ENCODE results near the gene THBD.

DNA sequence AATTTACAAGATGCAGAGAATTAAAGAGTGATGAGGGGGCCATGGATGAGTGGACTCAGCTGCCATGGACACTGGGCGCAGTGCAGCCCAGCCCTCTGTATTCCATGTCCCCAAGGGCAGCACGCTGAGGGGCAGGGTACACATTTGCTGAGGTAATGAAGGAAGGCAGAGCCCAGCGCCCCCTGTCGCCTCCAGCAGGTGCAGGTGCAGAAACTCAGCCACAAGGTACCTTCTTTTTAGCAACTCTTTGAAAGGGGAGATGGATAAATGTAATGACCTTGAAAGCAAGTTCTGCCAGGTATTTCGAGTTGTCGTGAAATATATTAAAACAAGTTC is 29.5 kb upstream of the THBD start:
- TF ChIP-seq POLR2A (IDR thresholded peaks at IDR 0.05), result no peak
- TF ChIP-seq, protein P1, sequence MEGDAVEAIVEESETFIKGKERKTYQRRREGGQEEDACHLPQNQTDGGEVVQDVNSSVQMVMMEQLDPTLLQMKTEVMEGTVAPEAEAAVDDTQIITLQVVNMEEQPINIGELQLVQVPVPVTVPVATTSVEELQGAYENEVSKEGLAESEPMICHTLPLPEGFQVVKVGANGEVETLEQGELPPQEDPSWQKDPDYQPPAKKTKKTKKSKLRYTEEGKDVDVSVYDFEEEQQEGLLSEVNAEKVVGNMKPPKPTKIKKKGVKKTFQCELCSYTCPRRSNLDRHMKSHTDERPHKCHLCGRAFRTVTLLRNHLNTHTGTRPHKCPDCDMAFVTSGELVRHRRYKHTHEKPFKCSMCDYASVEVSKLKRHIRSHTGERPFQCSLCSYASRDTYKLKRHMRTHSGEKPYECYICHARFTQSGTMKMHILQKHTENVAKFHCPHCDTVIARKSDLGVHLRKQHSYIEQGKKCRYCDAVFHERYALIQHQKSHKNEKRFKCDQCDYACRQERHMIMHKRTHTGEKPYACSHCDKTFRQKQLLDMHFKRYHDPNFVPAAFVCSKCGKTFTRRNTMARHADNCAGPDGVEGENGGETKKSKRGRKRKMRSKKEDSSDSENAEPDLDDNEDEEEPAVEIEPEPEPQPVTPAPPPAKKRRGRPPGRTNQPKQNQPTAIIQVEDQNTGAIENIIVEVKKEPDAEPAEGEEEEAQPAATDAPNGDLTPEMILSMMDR (IDR thresholded peaks at IDR 0.05), result no peak
